Nucleus accumbens (tissue), 56 donors: ENCODE data around the gene RANBP17.
"Not testable (repeated sequence)": the region's sequence is repeated elsewhere in the genome, so short reads cannot be mapped to it uniquely, and the experiment has no call there.

ENCODE experiments used
- DNase-seq, 56 donors: peaks; one replicate each; lab custom pipeline; 2025; lab: John Stamatoyannopoulos, UW

The RANBP17 gene

DNA sequence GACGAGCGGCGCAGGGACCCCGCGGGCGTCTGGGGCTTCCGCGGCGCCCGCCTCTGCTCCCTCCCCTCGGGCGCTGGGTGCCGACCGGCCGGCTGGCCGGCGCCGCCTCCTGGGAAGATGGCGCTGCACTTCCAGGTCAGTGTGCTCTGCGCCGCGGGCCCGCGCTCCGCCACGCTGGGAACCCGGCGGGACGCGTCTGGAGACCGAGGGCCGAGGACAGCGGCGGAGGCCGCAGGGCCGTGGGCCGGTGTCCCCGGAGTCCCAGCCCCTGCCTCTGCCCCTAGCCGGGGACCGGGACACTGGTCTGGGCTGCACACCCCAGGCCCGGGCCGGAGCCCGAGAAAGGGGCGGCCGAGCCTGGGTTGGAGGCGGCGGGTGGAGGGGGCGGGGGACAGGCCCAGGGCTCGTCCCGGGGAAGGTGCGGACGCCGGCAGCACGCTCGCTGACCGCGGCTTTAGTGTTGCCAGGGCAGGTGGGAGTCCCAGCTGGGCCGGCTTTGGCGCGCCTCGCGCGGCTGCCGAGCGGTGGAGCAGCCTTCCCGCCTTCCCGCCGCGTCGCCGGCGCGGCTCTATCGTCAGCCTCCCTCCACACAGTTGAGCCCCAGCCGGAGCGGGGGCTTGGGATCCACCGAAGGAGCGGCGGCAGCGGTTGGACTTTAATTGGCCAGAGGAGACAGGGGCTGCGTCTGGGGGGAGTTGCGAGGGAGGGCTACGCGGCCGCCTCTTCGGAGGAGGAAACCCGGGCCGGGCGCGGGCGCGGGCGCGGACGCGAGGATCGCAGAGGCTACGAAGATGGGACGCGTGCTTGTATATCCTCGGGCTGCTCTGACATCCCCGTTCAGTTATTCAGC lies at the start of gene RANBP17:
RANBP17 (plus strand) TSS at position 102 of the 850 bp plus-strand sequence.
- peak in 11 of 56 donors; percentile 2 to 20 (median 8) for DNase-seq

- DNase-seq = no peak
Measured at GRCh38 chr5:170813231-170813630, 48.6 kb upstream of the RANBP17 start.

DNA sequence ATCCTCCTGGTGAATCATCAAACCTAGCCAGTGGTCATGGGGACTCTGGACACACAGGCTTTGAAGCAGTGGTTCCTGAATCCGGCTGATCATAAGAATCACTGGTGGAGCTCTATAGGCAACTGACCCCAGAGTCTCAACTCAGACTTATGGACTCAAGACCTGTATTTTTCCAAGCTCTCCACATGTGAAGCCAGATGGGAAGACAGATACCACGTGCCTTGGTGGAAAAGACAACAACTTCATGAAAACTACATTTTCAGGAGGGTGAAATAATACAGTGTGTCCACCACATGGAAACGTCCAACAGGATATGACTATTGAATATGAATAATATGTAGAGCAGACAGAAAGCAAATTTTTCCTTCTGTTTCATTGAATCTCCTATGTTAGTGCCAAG lies 44.6 kb upstream of the RANBP17 start:
- DNase-seq = no peak

DNA sequence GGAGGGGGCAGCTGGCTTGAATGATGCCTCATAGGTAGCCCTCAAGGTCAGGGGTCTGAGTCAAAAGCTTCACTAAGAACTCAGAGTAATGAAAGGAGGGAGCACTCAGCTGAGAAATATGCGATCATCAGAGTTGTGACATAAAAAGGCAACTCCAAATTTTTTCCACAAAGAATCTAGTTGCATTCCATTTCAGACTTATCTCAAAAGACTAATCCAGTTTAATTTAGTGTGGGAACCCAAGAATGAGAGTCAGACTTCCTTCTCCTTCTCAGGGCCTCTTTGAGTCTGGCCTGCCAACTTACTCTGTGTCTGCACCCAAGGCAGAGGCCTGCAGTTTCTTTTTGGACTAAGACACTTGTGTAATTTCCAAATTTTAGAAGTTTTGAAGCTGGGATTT lies 43.6 kb upstream of the RANBP17 start:
- no peak for DNase-seq

GRCh38 chr5:170819824-170820223 lies 42.0 kb upstream of the RANBP17 start:
- no peak for DNase-seq

GRCh38 chr5:170821257-170821800 lies 40.5 kb upstream of the RANBP17 start:
- no peak for DNase-seq

- no peak for DNase-seq
Measured at GRCh38 chr5:170826117-170826516, 35.7 kb upstream of the RANBP17 start.

GRCh38 chr5:170832241-170832640 lies 29.6 kb upstream of the RANBP17 start:
- DNase-seq = no peak

DNA sequence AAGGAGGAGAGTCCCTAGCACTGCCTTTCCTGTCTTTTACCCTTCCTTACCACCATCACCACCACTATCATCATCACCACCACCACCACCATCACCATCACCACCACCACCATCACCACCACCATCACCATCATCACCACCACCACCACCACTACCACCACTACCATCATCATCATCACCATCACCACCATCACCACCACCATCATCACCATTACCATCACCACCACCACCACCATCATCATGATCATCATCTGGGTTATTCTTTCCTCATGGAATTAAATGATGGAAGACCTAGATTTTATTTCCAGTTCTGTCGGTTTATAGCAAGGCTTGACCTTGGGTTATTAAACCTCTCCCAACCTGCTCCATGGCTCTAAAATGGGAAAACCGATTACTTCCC lies 27.8 kb upstream of the RANBP17 start:
- not testable (repeated sequence) for DNase-seq

GRCh38 chr5:170836226-170836625 lies 25.6 kb upstream of the RANBP17 start:
- DNase-seq = no peak

GRCh38 chr5:170843870-170844269 lies 17.9 kb upstream of the RANBP17 start:
- DNase-seq = no peak

DNA sequence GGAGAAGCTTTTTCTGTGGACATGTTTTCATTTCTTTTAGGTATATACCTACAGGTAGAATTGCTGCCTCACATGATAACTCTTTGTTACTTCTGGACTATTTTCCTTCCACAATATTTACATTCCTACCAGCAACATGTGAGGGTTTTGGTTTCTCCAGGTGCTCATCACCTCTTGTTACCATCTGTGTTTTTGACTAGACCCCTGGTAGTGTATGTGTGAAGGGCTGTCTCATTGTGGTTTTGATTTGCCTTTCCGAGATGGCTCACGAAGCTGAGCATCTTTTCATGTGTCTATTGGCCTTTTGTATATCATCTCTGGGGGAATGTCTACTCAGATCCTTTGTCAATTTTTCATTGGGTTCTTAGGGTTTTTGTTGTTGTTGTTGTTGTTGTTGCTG lies 17.2 kb upstream of the RANBP17 start:
- DNase-seq = no peak

DNA sequence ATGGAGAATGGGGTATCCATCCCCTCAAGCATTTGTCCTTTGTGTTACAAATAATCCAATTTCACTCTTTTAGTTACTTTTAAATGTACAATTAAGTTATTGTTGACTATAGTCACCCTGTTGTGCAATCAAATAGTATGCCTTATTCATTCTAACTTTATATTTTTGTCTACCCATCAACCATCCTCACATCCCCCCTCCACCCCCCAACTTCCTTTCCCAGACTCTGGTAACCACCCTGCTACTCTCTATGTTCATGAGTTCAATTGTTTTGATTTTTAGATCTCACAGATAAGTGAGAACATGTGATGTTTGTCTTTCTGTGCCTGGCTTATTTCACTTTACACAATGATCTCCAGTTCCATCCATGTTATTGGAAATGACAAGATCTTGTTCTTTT lies 15.4 kb upstream of the RANBP17 start:
- no peak for DNase-seq

DNA sequence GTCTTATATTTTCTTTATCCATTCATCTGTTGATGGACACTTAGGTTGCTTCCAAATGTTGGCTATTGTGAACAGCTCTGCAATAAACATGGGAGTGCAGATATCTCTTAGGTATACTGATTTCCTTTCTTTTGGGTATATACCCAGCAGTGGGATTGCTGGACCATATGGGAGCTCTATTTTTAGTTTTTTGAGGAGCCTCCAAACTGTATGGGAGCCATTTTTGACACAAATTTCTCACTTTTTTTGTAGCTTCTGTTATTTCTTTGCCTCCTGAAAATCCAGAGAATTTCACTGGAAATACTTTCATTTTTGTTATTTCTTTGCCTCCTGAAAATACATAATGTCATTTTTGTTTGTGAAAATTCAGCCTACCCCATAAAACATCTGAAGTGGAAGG lies 15.0 kb upstream of the RANBP17 start:
- DNase-seq = no peak

DNA sequence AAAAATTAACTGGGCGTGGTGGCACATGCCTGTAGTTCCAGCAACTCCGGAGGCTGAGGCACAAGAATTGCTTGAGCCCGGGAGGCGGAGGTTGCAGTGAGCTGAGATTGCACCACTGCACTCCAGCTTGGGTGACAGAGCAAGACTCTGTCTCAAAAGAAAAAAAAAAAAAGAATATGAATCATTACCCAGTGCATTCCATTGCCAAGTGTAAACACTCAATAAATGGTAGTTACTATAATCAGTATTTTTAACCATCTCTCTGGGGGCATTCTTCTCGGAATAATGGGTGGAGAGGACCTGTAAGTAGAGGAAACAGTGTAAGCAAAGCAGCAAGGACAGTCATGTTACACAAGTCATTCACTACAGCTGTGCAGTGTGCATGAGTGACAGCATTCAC lies 13.8 kb upstream of the RANBP17 start:
- no peak for DNase-seq

DNA sequence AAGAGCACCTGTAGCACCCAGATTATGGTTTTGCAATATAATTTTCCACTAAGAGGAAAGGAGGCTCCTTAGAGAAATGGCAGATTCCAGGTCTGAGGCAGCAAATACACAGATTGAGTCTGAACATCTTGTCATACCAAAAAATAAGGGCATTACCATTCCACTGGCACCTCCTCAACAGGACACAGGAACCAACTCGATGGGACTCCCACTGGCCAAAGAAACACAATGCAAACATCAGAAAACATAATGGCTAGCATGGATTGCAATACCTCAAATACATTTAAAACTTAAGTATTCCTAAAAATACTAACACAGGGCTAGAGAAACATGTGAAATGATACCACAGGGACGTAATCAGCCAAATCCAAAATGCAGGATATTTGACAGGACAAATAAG lies 12.4 kb upstream of the RANBP17 start:
- DNase-seq = no peak

- DNase-seq = no peak
Measured at GRCh38 chr5:170854566-170854965, 7.3 kb upstream of the RANBP17 start.

- no peak for DNase-seq
Measured at GRCh38 chr5:170857066-170857465, 4.8 kb upstream of the RANBP17 start.

DNA sequence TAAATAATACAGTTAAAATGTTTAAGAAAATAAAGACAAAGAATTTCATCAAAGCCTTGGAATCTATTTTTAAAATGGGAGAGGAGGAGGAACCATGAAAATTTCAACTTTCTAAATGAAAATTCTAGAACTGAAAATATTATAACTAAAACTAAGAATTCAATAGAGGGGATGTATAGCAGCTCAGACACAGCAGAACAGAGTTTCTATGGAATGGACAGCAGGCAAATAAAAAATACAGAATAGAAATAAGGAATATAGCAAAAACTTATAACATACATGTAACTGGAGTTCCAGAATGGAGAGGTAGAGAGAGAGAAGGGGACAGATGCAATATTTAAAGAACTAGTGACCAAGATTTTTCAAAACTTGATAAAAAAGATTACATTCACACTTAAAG lies 1.4 kb upstream of the RANBP17 start:
- DNase-seq = no peak

- no peak for DNase-seq
Measured at GRCh38 chr5:170860818-170861666, 776 bp upstream of the RANBP17 start.

- DNase-seq = no peak
Measured at GRCh38 chr5:170861667-170861916, 226 bp upstream of the RANBP17 start.

DNA sequence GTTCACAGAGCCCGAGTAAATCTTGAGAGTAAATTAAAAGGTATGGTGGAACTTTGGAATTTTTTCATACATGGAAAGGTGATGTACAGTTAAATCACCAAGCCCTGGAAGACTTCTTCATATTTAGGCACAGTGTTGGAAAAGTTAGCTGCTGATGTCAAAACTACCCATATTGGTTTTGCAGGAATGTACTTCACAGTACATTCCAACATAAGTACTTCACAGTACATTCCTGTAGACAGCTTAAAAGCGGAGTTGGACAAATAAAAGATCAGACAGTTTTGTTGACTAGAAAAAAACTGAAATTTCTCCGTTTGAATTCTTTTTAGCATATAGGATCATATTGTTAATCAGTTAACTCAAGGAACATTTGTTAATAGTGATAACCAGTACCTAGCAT lies 1.8 kb downstream of the RANBP17 start:
- no peak for DNase-seq
